ENCODE data around the gene TLCD3B.

GRCh38 chr16:29984764-29985147 is 46.3 kb downstream of the TLCD3B start:
- TF ChIP-seq, protein P1, sequence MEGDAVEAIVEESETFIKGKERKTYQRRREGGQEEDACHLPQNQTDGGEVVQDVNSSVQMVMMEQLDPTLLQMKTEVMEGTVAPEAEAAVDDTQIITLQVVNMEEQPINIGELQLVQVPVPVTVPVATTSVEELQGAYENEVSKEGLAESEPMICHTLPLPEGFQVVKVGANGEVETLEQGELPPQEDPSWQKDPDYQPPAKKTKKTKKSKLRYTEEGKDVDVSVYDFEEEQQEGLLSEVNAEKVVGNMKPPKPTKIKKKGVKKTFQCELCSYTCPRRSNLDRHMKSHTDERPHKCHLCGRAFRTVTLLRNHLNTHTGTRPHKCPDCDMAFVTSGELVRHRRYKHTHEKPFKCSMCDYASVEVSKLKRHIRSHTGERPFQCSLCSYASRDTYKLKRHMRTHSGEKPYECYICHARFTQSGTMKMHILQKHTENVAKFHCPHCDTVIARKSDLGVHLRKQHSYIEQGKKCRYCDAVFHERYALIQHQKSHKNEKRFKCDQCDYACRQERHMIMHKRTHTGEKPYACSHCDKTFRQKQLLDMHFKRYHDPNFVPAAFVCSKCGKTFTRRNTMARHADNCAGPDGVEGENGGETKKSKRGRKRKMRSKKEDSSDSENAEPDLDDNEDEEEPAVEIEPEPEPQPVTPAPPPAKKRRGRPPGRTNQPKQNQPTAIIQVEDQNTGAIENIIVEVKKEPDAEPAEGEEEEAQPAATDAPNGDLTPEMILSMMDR (IDR thresholded peaks at IDR 0.05) = no peak
- TF ChIP-seq POLR2AphosphoS5 (IDR thresholded peaks at IDR 0.05) (no peak), POLR2A (IDR thresholded peaks at IDR 0.05) (no peak)

Measured in upper lobe of left lung (tissue), 4 donors.